GM12878 (cell line): Measurements from ENCODE around the gene ENTPD6. TPM values are rescaled to one million over a fixed set of nuclear protein-coding genes. Genes with fewer than 3 reads are reported as not detected.

Experiments
- ATAC-seq: fragments of 200-7000 bp; cut with Tn5 transposase; 3 replicates; pipeline ENCODE4 v1.9.1; 2020; ENCODE audit warnings: mild to moderate bottlenecking, moderate library complexity
- BruUV-seq: library from RNA; stranded (reverse); fragments of 400-500 nt; replicated peaks from 2 replicates; lab custom pipeline; 2021; lab: Mats Ljungman, UMichigan
- CTCF ChIA-PET: fragments of 300-600 bp; sonication (Branson Sonifier 250); formaldehyde crosslinking; extraction: SDS; loops from one replicate; lab custom pipeline; 2021; ENCODE audit warnings: inconsistent platforms; lab: Yijun Ruan, JAX
- POLR2A ChIA-PET: fragments of 350-600 bp; formaldehyde crosslinking; extraction: SDS; loops from one replicate; lab custom pipeline; 2021; ENCODE audit warnings: inconsistent platforms; lab: Charles Lee
- RAD21 ChIA-PET: fragments of 300-600 bp; sonication (Branson Sonifier 250); formaldehyde crosslinking; loops from one replicate; lab custom pipeline; 2023; ENCODE audit warnings: antibody characterized with exemption; ENCODE audit not compliant: unreplicated experiment; lab: Charles Lee
- SMC1A ChIA-PET: fragments of 300-600 bp; sonication (Branson Sonifier 250); formaldehyde crosslinking; loops from one replicate; lab custom pipeline; 2023; ENCODE audit not compliant: unreplicated experiment, uncharacterized antibody; lab: Charles Lee
- DNase-seq: peaks from one replicate; pipeline ENCODE4 v3.0.0-alpha.2; 2011; ENCODE audit warnings: low read depth, low spot score
- FAIRE-seq: peaks from 3 replicates; lab custom pipeline; 2011; peaks lifted over from hg19 to GRCh38; lab: Jason Lieb, UNC
- H2AFZ ChIP-seq: 2 replicates; pipeline ENCODE4 v1.6.0; 2011; ENCODE audit warnings: low read depth, low read length, control low read depth; ENCODE audit not compliant: control insufficient read depth
- H3K27ac ChIP-seq: 2 replicates; pipeline ENCODE4 v1.5.1; 2011; ENCODE audit warnings: control low read depth; ENCODE audit not compliant: control insufficient read depth, insufficient read depth
- H3K27me3 ChIP-seq, 2 experiments: replicated peaks in 1 of 2; 2 replicates each; pipeline versions ENCODE4 v1.6.0 to v1.6.1; 2011; ENCODE audit warnings: low read length in 1 of 2; ENCODE audit not compliant: control insufficient read depth in 2 of 2, insufficient read depth in 2 of 2
- H3K36me3 ChIP-seq, 2 experiments: 2 replicates each; pipeline ENCODE4 v1.5.1; 2011; ENCODE audit warnings: low read length in 1 of 2; ENCODE audit not compliant: control insufficient read depth in 2 of 2, insufficient read depth in 2 of 2
- H3K4me1 ChIP-seq: 2 replicates; pipeline ENCODE4 v1.6.1; 2011; ENCODE audit warnings: mild to moderate bottlenecking, low read length, moderate library complexity, mixed read lengths; ENCODE audit not compliant: control insufficient read depth, insufficient read depth
- H3K4me2 ChIP-seq: 2 replicates; pipeline ENCODE4 v1.6.0; 2011; ENCODE audit warnings: control low read depth; ENCODE audit not compliant: control insufficient read depth, insufficient read depth
- H3K4me3 ChIP-seq: fragments of 200-600 bp; sonication (generic); 2 replicates; pipeline ENCODE4 v1.5.1; 2016
- H3K79me2 ChIP-seq: 2 replicates; pipeline ENCODE4 v1.6.0; 2011; ENCODE audit warnings: low read length; ENCODE audit not compliant: control insufficient read depth, insufficient read depth
- H3K9ac ChIP-seq: 2 replicates; pipeline ENCODE4 v1.8.0; 2011; ENCODE audit warnings: low read length, control low read depth, mixed read lengths; ENCODE audit not compliant: control insufficient read depth, insufficient read depth
- H3K9me3 ChIP-seq: replicated peaks from 3 replicates; pipeline ENCODE4 v1.5.1; 2011; ENCODE audit warnings: mild to moderate bottlenecking, low read length; ENCODE audit not compliant: control insufficient read depth, insufficient read depth
- H4K20me1 ChIP-seq: 2 replicates; pipeline ENCODE4 v1.6.0; 2011; ENCODE audit not compliant: control insufficient read depth, insufficient read depth
- CBX3 ChIP-seq: fragments of 200-600 bp; sonication (generic); IDR thresholded peaks from 2 replicates; pipeline ENCODE4 v1.6.1; 2016; ENCODE audit warnings: low read depth, borderline replicate concordance
- CREM ChIP-seq: IDR thresholded peaks from 2 replicates; pipeline ENCODE4 v1.6.1; 2014; ENCODE audit warnings: antibody characterized with exemption, low read depth
- DPF2 ChIP-seq: fragments of 450-650 bp; IDR thresholded peaks from 2 replicates; pipeline ENCODE4 v1.6.1; 2017; ENCODE audit warnings: mild to moderate bottlenecking
- FOS ChIP-seq: IDR thresholded peaks from 3 replicates; pipeline ENCODE4 v1.6.1; 2011; ENCODE audit warnings: borderline replicate concordance; ENCODE audit not compliant: insufficient read length; ENCODE audit errors: extremely low read depth
- JUNB ChIP-seq: IDR thresholded peaks from 2 replicates; pipeline ENCODE4 v1.6.1; 2016; ENCODE audit warnings: antibody characterized with exemption, mild to moderate bottlenecking
- JUND ChIP-seq: IDR thresholded peaks from 2 replicates; pipeline ENCODE4 v1.6.1; 2012; ENCODE audit warnings: low read depth, mild to moderate bottlenecking, low read length, improper control_type of control experiment, moderate library complexity
- NR2C2 ChIP-seq: IDR thresholded peaks from 2 replicates; pipeline ENCODE4 v1.6.1; 2011; ENCODE audit warnings: borderline replicate concordance, low read depth; ENCODE audit not compliant: control insufficient read depth, insufficient read length
- POLR2AphosphoS2 ChIP-seq: IDR thresholded peaks from 2 replicates; pipeline ENCODE4 v1.6.1; 2011; ENCODE audit warnings: low read depth, mild to moderate bottlenecking, low read length, improper control_type of control experiment, moderate library complexity
- SREBF2 ChIP-seq: IDR thresholded peaks from 2 replicates; pipeline ENCODE4 v1.6.1; 2012; ENCODE audit warnings: mild to moderate bottlenecking, low read length
- YY1 ChIP-seq: IDR thresholded peaks from 2 replicates; pipeline ENCODE4 v1.6.1; 2011; ENCODE audit warnings: low read depth, mild to moderate bottlenecking, low read length
- ZSCAN29 ChIP-seq: fragments of 450-650 bp; IDR thresholded peaks from 2 replicates; pipeline ENCODE4 v1.6.1; 2017; ENCODE audit warnings: mild to moderate bottlenecking, moderate library complexity
- WGBS: methylation state at CpG from one replicate; pipeline ENCODE4 v1.1.6; 2016; ENCODE audit warnings: low lambda C conversion rate; ENCODE audit not compliant: insufficient replicate concordance, insufficient coverage; ENCODE audit errors: missing lambda C conversion rate; 5-methylcytosine and 5-hydroxymethylcytosine counted together
- in situ Hi-C: fragments of 300-500 bp; cut with MboI; formaldehyde crosslinking; loops from 9 replicates; pipeline ENCODE4 v1.14.3; 2018; ENCODE audit warnings: mixed read lengths
- intact Hi-C: fragments of 100-400 bp; cut with micrococcal nuclease; formaldehyde crosslinking; loops from one replicate; pipeline ENCODE4 v1.14.2; 2022; ENCODE audit not compliant: unreplicated experiment
- polyA plus RNA-seq, 11 experiments: library from polyadenylated mRNA; depleted of rRNA in 4 of 11; unstranded in 6 of 11; stranded (reverse) in 5 of 11; fragments of >200 nt; fragmentation: Nextera tagmentation in 4 of 11; fragmentation: Illumina TruSeq in 1 of 11; extraction: Ambion mirVana in 4 of 11; extraction: Trizol in 1 of 11; gene quantifications; 1 replicate in 1 of 11; 2 replicates in 10 of 11; pipeline versions ENCODE4 v1.2.1 to v1.2.3, GENCODE V29; 2011 to 2016; ENCODE audit warnings: inconsistent platforms in 2 of 11, missing spikeins in 2 of 11, low read depth in 1 of 11
- total RNA-seq, 4 experiments: library from RNA; depleted of rRNA in 3 of 4; stranded (reverse); fragments of >200 nt in 3 of 4; fragmentation: Illumina TruSeq in 1 of 4; extraction: Trizol in 1 of 4; gene quantifications; 2 replicates each; pipeline versions ENCODE4 v1.2.1 to v1.2.3, GENCODE V29; 2013 to 2021
- TF ChIP-seq, protein P1 (sequence below): fragments of 450-650 bp; IDR thresholded peaks from 2 replicates; pipeline ENCODE4 v1.6.1; 2017; ENCODE audit warnings: mild to moderate bottlenecking, moderate library complexity
- TF ChIP-seq, protein P2 (sequence below): fragments of 450-650 bp; IDR thresholded peaks from 2 replicates; pipeline ENCODE4 v1.6.1; 2017; ENCODE audit warnings: low read depth, mild to moderate bottlenecking, moderate library complexity

Gene ENTPD6
- total and polyA plus RNA-seq, 10 of the 15 experiments (the other 5 are each of a cell fraction or from before 2014, with no cell fraction given), result 0.53 to 45.4 (median 31.1) TPM

DNA sequence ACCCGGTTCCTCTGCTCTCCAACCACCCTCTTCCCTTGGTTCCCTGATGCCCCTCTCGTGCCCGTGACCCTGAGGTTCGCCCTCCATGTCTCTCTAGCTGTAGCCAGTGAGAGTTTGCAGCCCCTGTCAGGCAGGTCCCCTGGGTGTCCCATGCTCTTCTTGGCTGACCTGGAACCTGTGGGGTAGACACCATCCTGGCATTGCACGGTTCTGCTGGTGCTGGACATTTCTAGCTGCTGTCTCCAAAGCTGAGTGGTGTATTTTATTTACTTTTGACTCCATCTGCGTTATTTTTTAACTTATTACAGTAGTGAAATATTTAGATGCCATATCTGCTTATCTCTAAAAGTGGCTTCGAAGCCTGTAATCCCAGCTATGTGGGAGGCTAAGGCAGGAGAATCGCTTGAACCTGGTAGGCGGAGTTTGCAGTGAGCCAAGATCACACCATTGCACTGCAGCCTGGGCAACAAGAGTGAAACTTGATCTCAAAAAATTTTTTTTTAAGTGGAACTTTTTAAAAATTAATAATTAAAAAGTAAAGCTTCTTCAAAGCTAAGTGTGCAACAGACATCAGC is 12.5 kb downstream of the ENTPD6 start:
- no peak for TF ChIP-seq JUNB
- no peak for TF ChIP-seq ZSCAN29
- no peak for TF ChIP-seq CREM
- no peak for TF ChIP-seq POLR2AphosphoS2
- no peak for TF ChIP-seq CBX3
- TF ChIP-seq NR2C2, result no peak
- POLR2A ChIA-PET, result no interaction called here
- in situ Hi-C loops (no loop called here), intact Hi-C loops (loop anchor here (10.0 kb wide), 1 partner anchor 57 kb away; no protein-coding TSS in a partner anchor)
- peaks cover 7 to 10% of the 10 kb centered on the region in 2 experiments; a peak in 3 of 4 replicates for H3K36me3 ChIP-seq
- RAD21 ChIA-PET, result no interaction called here
- CTCF ChIA-PET, result no interaction called here
- no peak overlapping the region for H2AFZ ChIP-seq
- no peak overlapping the region for H3K27ac ChIP-seq
- 96% methylated on average over 9 of the region's 9 CpGs for WGBS
- BruUV-seq, result no TSS peak
- DNase-seq, result no peak
- H3K9ac ChIP-seq, result no peak overlapping the region
- H3K9me3 ChIP-seq, result no peaks in the 10 kb centered on the region
- peaks cover 5% of the 10 kb centered on the region; the same call in 1 of the 2 replicates for H3K4me1 ChIP-seq
- H3K79me2 ChIP-seq, result no peaks in the 10 kb centered on the region; the same call in 1 of the 2 replicates
- no peaks in the 10 kb centered on the region for H3K27me3 ChIP-seq
- SMC1A ChIA-PET, result interaction anchor here (0.6 kb wide), 1 partner anchor 801 kb away, joined by 3 read pairs; no protein-coding TSS in a partner anchor
- FAIRE-seq, result no peak
- no peak overlapping the region for H3K4me2 ChIP-seq
- no peak overlapping the region for H3K4me3 ChIP-seq
- ATAC-seq, result no peak
- H4K20me1 ChIP-seq, result no peaks in the 10 kb centered on the region

DNA sequence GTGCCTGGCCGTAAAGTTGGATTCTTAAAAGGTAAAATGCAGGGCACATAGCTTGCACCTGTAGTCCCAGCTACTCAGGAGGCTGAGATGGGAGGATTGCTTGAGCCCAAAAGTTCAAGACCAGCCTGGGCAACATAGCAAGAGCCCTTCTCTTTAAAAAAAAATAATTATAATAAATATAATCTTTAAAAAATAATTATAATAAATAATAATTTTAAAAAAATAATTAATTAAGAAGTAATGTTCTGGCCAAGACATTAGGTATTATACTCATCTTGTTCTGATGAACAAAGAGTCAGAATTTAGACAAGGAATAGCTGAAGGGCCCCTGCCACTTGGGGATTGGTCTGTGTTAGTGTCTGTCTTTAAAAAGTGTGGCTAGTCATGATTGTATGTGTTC is 13.9 kb downstream of the ENTPD6 start:
- Histone ChIP-seq H3K27ac (no peak overlapping the region), H3K4me2 (no peak overlapping the region), H3K4me1 (no peaks in the 10 kb centered on the region), H2AFZ (no peak overlapping the region), H3K9ac (no peak overlapping the region), H3K36me3 (peaks cover 7 to 10% of the 10 kb centered on the region in 2 experiments; a peak in 3 of 4 replicates), H3K79me2 (no peaks in the 10 kb centered on the region), H3K4me3 (no peak overlapping the region), H3K27me3 (no peaks in the 10 kb centered on the region), H4K20me1 (no peaks in the 10 kb centered on the region), H3K9me3 (no peaks in the 10 kb centered on the region)
- no TSS peak for BruUV-seq
- DNase-seq, result no peak
- CTCF ChIA-PET, result no interaction called here
- WGBS, result 93% methylated on average over 1 of the region's 1 CpG
- no peak for ATAC-seq
- in situ Hi-C loops, result no loop called here
- POLR2A ChIA-PET, result no interaction called here
- no peak for FAIRE-seq
- intact Hi-C loops, result loop anchor here (10.0 kb wide), 1 partner anchor 55 kb away; no protein-coding TSS in a partner anchor
- RAD21 ChIA-PET, result no interaction called here
- SMC1A ChIA-PET, result no interaction called here
- TF ChIP-seq, protein P1, sequence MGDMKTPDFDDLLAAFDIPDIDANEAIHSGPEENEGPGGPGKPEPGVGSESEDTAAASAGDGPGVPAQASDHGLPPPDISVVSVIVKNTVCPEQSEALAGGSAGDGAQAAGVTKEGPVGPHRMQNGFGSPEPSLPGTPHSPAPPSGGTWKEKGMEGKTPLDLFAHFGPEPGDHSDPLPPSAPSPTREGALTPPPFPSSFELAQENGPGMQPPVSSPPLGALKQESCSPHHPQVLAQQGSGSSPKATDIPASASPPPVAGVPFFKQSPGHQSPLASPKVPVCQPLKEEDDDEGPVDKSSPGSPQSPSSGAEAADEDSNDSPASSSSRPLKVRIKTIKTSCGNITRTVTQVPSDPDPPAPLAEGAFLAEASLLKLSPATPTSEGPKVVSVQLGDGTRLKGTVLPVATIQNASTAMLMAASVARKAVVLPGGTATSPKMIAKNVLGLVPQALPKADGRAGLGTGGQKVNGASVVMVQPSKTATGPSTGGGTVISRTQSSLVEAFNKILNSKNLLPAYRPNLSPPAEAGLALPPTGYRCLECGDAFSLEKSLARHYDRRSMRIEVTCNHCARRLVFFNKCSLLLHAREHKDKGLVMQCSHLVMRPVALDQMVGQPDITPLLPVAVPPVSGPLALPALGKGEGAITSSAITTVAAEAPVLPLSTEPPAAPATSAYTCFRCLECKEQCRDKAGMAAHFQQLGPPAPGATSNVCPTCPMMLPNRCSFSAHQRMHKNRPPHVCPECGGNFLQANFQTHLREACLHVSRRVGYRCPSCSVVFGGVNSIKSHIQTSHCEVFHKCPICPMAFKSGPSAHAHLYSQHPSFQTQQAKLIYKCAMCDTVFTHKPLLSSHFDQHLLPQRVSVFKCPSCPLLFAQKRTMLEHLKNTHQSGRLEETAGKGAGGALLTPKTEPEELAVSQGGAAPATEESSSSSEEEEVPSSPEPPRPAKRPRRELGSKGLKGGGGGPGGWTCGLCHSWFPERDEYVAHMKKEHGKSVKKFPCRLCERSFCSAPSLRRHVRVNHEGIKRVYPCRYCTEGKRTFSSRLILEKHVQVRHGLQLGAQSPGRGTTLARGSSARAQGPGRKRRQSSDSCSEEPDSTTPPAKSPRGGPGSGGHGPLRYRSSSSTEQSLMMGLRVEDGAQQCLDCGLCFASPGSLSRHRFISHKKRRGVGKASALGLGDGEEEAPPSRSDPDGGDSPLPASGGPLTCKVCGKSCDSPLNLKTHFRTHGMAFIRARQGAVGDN, result no peak
- no peak for TF ChIP-seq JUND
- TF ChIP-seq DPF2, result no peak
- TF ChIP-seq YY1, result no peak
- no peak for TF ChIP-seq SREBF2
- TF ChIP-seq, protein P2, sequence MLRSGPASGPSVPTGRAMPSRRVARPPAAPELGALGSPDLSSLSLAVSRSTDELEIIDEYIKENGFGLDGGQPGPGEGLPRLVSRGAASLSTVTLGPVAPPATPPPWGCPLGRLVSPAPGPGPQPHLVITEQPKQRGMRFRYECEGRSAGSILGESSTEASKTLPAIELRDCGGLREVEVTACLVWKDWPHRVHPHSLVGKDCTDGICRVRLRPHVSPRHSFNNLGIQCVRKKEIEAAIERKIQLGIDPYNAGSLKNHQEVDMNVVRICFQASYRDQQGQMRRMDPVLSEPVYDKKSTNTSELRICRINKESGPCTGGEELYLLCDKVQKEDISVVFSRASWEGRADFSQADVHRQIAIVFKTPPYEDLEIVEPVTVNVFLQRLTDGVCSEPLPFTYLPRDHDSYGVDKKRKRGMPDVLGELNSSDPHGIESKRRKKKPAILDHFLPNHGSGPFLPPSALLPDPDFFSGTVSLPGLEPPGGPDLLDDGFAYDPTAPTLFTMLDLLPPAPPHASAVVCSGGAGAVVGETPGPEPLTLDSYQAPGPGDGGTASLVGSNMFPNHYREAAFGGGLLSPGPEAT, result no peak
- TF ChIP-seq FOS, result no peak
